Liver (tissue), 9 donors: ENCODE data around the gene RGS12. TPM values are rescaled to one million over a fixed set of nuclear protein-coding genes. Genes with fewer than 3 reads are reported as not detected.

Source experiments
- DNase-seq: peaks from one replicate; pipeline ENCODE4 v3.0.0-alpha.2; 2017; ENCODE audit warnings: low spot score
- H3K27ac ChIP-seq, 2 donors: one replicate each; pipeline ENCODE4 v1.7.0; 2013; ENCODE audit warnings: inconsistent platforms in 2 of 2, low read length in 2 of 2, control low read depth in 1 of 2, low read depth in 1 of 2, mild to moderate bottlenecking in 1 of 2
- H3K27me3 ChIP-seq, 4 donors: one replicate each; pipeline versions ENCODE4 v1.6.1 to v1.7.0; 2013; ENCODE audit warnings: low read length in 3 of 4, inconsistent platforms in 1 of 4, mild to moderate bottlenecking in 1 of 4, moderate library complexity in 1 of 4; ENCODE audit not compliant: control insufficient read depth in 4 of 4, insufficient read depth in 4 of 4
- H3K36me3 ChIP-seq, 4 donors: one replicate each; pipeline versions ENCODE4 v1.6.1 to v1.7.0; 2013; ENCODE audit warnings: low read length in 3 of 4, mild to moderate bottlenecking in 3 of 4, low read depth in 1 of 4, moderate library complexity in 1 of 4; ENCODE audit not compliant: control insufficient read depth in 4 of 4, insufficient read depth in 3 of 4
- H3K4me1 ChIP-seq, 4 donors: one replicate each; pipeline versions ENCODE4 v1.6.1 to v1.7.0; 2013; ENCODE audit warnings: low read length in 3 of 4, mild to moderate bottlenecking in 3 of 4, moderate library complexity in 1 of 4; ENCODE audit not compliant: control insufficient read depth in 4 of 4, insufficient read depth in 4 of 4
- H3K4me3 ChIP-seq, 3 donors: one replicate each; pipeline versions ENCODE4 v1.6.1 to v1.7.0; 2013; ENCODE audit warnings: low read length in 3 of 3, control low read depth in 1 of 3, low read depth in 1 of 3, mild to moderate bottlenecking in 1 of 3
- H3K9ac ChIP-seq, 2 donors: one replicate each; pipeline ENCODE4 v1.7.0; 2013; ENCODE audit warnings: low read length in 2 of 2, mild to moderate bottlenecking in 2 of 2, moderate library complexity in 2 of 2, control low read depth in 1 of 2, low read depth in 1 of 2
- H3K9me3 ChIP-seq, 4 donors: one replicate each; pipeline versions ENCODE4 v1.6.1 to v1.7.0; 2013; ENCODE audit warnings: low read length in 3 of 4; ENCODE audit not compliant: control insufficient read depth in 4 of 4
- FOXA1 ChIP-seq: IDR thresholded peaks from 2 replicates; pipeline ENCODE4 v1.6.1; 2016; ENCODE audit warnings: antibody characterized with exemption
- FOXA2 ChIP-seq: IDR thresholded peaks from 2 replicates; pipeline ENCODE4 v1.6.1; 2016; ENCODE audit warnings: antibody characterized with exemption
- GABPA ChIP-seq, 2 donors: IDR thresholded peaks in 1 of 2; conservative IDR thresholded peaks in 1 of 2; 2 replicates each; pipeline ENCODE4 v1.6.1; 2016; ENCODE audit warnings: antibody characterized with exemption in 2 of 2, mild to moderate bottlenecking in 1 of 2, moderate library complexity in 1 of 2
- HNF4A ChIP-seq, 2 donors: conservative IDR thresholded peaks; 2 replicates each; pipeline ENCODE4 v1.6.1; 2016; ENCODE audit warnings: antibody characterized with exemption in 2 of 2, mild to moderate bottlenecking in 2 of 2
- HNF4G ChIP-seq: IDR thresholded peaks from 2 replicates; pipeline ENCODE4 v1.6.1; 2016; ENCODE audit warnings: antibody characterized with exemption
- JUND ChIP-seq, 2 donors: IDR thresholded peaks; 2 replicates each; pipeline ENCODE4 v1.6.1; 2016; ENCODE audit warnings: antibody characterized with exemption in 2 of 2
- RAD21 ChIP-seq, 2 donors: IDR thresholded peaks; 2 replicates each; pipeline ENCODE4 v1.6.1; 2016; ENCODE audit warnings: antibody characterized with exemption in 2 of 2, mild to moderate bottlenecking in 2 of 2
- RXRA ChIP-seq, 2 donors: IDR thresholded peaks; 2 replicates each; pipeline ENCODE4 v1.6.1; 2017 to 2018; ENCODE audit warnings: antibody characterized with exemption in 2 of 2, mild to moderate bottlenecking in 1 of 2
- SP1 ChIP-seq: IDR thresholded peaks from 2 replicates; pipeline ENCODE4 v1.6.1; 2018; ENCODE audit warnings: antibody characterized with exemption, mild to moderate bottlenecking
- TAF1 ChIP-seq: conservative IDR thresholded peaks from 2 replicates; pipeline ENCODE4 v1.6.1; 2016; ENCODE audit warnings: antibody characterized with exemption, mild to moderate bottlenecking
- YY1 ChIP-seq: IDR thresholded peaks from 2 replicates; pipeline ENCODE4 v1.6.1; 2016; ENCODE audit warnings: antibody characterized with exemption, mild to moderate bottlenecking
- WGBS: extraction: QIAGEN DNeasy Blood & Tissue Kit; methylation state at CpG from one replicate; pipeline ENCODE4 v1.1.7; 2013; 5-methylcytosine and 5-hydroxymethylcytosine counted together
- polyA plus RNA-seq, 2 donors: library from polyadenylated mRNA; stranded (reverse) in 1 of 2; unstranded in 1 of 2; fragments of 200-250 nt in 1 of 2; fragments of >200 nt in 1 of 2; fragmentation: Nextera tagmentation in 1 of 2; extraction: Ambion mirVana in 1 of 2; gene quantifications; one replicate each; pipeline versions ENCODE4 v1.2.1 to v1.2.3, GENCODE V29; 2013 to 2015
- total RNA-seq, 2 donors: library from RNA; depleted of rRNA; stranded (reverse); fragments of >200 nt; gene quantifications; one replicate each; pipeline ENCODE4 v1.2.3, GENCODE V29; 2014
- TF ChIP-seq, protein P1 (sequence below): IDR thresholded peaks from 2 replicates; pipeline ENCODE4 v1.6.1; 2016; ENCODE audit warnings: antibody characterized with exemption, mild to moderate bottlenecking
- TF ChIP-seq, protein P2 (sequence below): IDR thresholded peaks from 2 replicates; pipeline ENCODE4 v1.6.1; 2016; ENCODE audit warnings: antibody characterized with exemption
- TF ChIP-seq, protein P3 (sequence below): IDR thresholded peaks from 2 replicates; pipeline ENCODE4 v1.6.1; 2016; ENCODE audit warnings: antibody characterized with exemption
- TF ChIP-seq, protein P4 (sequence below): fragments of 150-350 bp; IDR thresholded peaks from 2 replicates; pipeline ENCODE4 v1.5.1; 2017; ENCODE audit warnings: improper control_type of control experiment, low read depth, low read length; ENCODE audit not compliant: missing input control
- TF ChIP-seq, protein P5 (sequence below): IDR thresholded peaks from 2 replicates; pipeline ENCODE4 v1.6.1; 2016; ENCODE audit warnings: antibody characterized with exemption
- donor health status: healthy.
- donor health status: healthy.
- donor health status: healthy.
- donor health status: healthy.
- donor health status: healthy.

Gene RGS12
- total and polyA plus RNA-seq, 4 donors: 6.4 to 23.2 (median 11.5) TPM

DNA sequence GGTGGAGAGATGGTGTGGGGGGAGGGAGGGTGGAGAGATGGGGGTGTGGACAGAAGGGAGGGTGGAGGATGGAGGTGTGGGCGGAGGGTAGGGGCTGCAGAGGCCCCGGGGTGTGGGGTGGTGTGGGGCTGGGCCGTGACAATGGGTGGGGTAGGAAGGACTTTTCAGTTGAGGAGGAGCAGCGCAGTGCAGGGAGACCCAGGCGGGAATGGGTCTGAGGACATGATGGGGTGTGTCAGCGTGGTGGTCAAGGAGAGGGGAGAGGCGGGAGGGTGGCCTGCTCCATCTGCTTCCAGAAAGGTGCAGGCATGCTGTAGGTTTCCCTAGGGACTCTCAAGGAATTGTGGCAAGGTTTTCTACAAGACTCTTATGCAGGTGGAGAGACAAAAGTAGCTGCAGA is 48.9 kb downstream of the RGS12 start:
- Histone ChIP-seq H3K36me3 (peaks cover 0 to 1% (median 0%) of the 10 kb centered on the region in 4 donors), H3K9me3 (no peaks in the 10 kb centered on the region), H3K27ac (no peak overlapping the region), H3K27me3 (no peaks in the 10 kb centered on the region), H3K9ac (no peak overlapping the region), H3K4me1 (peaks cover 0 to 10% (median 1%) of the 10 kb centered on the region in 4 donors), H3K4me3 (no peak overlapping the region)
- 81% methylated on average over 7 of the region's 7 CpGs for WGBS
- DNase-seq: peak; percentile 6
- TF ChIP-seq HNF4A (conservative IDR thresholded peaks at IDR 0.05) (no peak), HNF4G (no peak), FOXA2 (no peak), RXRA (IDR thresholded peaks at IDR 0.05) (no peak), JUND (IDR thresholded peaks at IDR 0.05) (no peak), YY1 (no peak), TAF1 (no peak), RAD21 (IDR thresholded peaks at IDR 0.05) (no peak)
- TF ChIP-seq, protein P1, sequence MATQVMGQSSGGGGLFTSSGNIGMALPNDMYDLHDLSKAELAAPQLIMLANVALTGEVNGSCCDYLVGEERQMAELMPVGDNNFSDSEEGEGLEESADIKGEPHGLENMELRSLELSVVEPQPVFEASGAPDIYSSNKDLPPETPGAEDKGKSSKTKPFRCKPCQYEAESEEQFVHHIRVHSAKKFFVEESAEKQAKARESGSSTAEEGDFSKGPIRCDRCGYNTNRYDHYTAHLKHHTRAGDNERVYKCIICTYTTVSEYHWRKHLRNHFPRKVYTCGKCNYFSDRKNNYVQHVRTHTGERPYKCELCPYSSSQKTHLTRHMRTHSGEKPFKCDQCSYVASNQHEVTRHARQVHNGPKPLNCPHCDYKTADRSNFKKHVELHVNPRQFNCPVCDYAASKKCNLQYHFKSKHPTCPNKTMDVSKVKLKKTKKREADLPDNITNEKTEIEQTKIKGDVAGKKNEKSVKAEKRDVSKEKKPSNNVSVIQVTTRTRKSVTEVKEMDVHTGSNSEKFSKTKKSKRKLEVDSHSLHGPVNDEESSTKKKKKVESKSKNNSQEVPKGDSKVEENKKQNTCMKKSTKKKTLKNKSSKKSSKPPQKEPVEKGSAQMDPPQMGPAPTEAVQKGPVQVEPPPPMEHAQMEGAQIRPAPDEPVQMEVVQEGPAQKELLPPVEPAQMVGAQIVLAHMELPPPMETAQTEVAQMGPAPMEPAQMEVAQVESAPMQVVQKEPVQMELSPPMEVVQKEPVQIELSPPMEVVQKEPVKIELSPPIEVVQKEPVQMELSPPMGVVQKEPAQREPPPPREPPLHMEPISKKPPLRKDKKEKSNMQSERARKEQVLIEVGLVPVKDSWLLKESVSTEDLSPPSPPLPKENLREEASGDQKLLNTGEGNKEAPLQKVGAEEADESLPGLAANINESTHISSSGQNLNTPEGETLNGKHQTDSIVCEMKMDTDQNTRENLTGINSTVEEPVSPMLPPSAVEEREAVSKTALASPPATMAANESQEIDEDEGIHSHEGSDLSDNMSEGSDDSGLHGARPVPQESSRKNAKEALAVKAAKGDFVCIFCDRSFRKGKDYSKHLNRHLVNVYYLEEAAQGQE: no peak
- TF ChIP-seq, protein P2, sequence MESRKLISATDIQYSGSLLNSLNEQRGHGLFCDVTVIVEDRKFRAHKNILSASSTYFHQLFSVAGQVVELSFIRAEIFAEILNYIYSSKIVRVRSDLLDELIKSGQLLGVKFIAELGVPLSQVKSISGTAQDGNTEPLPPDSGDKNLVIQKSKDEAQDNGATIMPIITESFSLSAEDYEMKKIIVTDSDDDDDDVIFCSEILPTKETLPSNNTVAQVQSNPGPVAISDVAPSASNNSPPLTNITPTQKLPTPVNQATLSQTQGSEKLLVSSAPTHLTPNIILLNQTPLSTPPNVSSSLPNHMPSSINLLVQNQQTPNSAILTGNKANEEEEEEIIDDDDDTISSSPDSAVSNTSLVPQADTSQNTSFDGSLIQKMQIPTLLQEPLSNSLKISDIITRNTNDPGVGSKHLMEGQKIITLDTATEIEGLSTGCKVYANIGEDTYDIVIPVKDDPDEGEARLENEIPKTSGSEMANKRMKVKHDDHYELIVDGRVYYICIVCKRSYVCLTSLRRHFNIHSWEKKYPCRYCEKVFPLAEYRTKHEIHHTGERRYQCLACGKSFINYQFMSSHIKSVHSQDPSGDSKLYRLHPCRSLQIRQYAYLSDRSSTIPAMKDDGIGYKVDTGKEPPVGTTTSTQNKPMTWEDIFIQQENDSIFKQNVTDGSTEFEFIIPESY: no peak
- TF ChIP-seq, protein P3, sequence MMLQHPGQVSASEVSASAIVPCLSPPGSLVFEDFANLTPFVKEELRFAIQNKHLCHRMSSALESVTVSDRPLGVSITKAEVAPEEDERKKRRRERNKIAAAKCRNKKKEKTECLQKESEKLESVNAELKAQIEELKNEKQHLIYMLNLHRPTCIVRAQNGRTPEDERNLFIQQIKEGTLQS: no peak

DNA sequence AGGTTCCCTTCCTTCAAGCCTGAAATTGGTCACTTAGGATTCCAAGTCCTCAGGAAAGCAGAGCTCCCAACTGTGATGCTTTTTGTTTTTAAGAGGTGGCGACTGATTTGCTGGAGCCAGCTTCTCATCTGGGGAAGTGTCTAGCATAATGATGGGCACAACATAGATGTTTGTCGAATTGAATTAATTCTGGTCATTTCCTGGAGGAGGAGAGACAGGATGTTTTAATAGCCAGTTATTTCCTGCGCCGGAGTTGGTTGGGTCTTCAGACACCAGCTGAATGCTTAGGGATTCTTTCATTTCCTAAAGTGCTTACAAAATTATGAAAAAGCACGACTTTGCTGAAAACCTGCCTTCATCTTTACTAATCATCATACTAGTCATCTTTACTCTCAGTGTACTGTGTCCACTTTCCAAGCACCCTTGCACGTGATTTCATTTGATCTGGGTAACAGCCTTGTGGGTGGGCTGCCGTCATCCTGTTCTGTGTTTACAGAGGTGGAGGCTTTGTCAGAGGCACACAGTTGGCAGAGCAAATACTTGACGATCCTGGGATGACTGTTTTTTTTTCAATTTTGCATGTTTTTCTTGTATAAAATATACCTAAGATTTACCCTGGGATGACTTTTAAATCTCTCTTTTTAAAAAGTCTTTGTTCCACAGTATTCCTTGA is 49.5 kb downstream of the RGS12 start:
- no peaks in the 10 kb centered on the region for H3K9me3 ChIP-seq
- no peak overlapping the region for H3K27ac ChIP-seq
- 56% methylated on average over 8 of the region's 8 CpGs for WGBS
- peak; percentile 33 for DNase-seq
- no peaks in the 10 kb centered on the region for H3K27me3 ChIP-seq
- H3K36me3 ChIP-seq: peaks cover 0 to 1% (median 0%) of the 10 kb centered on the region in 4 donors
- no peak overlapping the region for H3K9ac ChIP-seq
- H3K4me1 ChIP-seq: peaks cover 0 to 10% (median 2%) of the 10 kb centered on the region in 4 donors
- no peak overlapping the region for H3K4me3 ChIP-seq
- TF ChIP-seq YY1 (no peak), FOXA2 (no peak), GABPA (IDR thresholded peaks at IDR 0.05 in 1 of 2, conservative IDR thresholded peaks at IDR 0.05 in 1 of 2) (no peak), FOXA1 (no peak), HNF4A (conservative IDR thresholded peaks at IDR 0.05) (no peak), RXRA (IDR thresholded peaks at IDR 0.05) (no peak), RAD21 (IDR thresholded peaks at IDR 0.05) (no peak), SP1 (no peak), JUND (IDR thresholded peaks at IDR 0.05) (no peak), TAF1 (no peak)
- TF ChIP-seq, protein P1: no peak
- TF ChIP-seq, protein P2: no peak
- TF ChIP-seq, protein P4, sequence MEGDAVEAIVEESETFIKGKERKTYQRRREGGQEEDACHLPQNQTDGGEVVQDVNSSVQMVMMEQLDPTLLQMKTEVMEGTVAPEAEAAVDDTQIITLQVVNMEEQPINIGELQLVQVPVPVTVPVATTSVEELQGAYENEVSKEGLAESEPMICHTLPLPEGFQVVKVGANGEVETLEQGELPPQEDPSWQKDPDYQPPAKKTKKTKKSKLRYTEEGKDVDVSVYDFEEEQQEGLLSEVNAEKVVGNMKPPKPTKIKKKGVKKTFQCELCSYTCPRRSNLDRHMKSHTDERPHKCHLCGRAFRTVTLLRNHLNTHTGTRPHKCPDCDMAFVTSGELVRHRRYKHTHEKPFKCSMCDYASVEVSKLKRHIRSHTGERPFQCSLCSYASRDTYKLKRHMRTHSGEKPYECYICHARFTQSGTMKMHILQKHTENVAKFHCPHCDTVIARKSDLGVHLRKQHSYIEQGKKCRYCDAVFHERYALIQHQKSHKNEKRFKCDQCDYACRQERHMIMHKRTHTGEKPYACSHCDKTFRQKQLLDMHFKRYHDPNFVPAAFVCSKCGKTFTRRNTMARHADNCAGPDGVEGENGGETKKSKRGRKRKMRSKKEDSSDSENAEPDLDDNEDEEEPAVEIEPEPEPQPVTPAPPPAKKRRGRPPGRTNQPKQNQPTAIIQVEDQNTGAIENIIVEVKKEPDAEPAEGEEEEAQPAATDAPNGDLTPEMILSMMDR: no peak
- TF ChIP-seq, protein P5, sequence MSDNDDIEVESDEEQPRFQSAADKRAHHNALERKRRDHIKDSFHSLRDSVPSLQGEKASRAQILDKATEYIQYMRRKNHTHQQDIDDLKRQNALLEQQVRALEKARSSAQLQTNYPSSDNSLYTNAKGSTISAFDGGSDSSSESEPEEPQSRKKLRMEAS: no peak
- TF ChIP-seq, protein P3: no peak
